ENCODE data around the gene ST6GALNAC3.
A peak's percentile ranks its signal among the peaks of the same experiment; 100 is the strongest.
"Not testable (repeated sequence)": the region's sequence is repeated elsewhere in the genome, so short reads cannot be mapped to it uniquely, and the experiment has no call there.

Gene ST6GALNAC3

DNA sequence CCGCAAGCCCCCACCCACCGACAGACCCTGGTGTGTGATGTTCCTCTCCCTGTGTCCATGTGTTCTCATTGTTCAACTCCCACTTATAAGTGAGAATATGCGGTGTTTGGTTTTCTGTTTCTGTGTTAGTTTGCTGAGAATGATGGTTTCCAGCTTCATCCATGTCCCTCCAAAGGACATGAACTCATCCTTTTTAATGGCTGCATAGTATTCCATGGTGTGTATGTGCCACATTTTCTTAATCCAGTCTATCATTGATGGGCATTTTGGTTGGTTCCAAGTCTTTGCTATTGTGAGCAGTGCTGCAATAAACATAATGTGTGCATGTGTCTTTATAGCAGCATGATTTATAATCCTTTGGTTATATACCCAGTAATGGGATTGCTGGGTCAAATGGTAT is 24.5 kb upstream of the ST6GALNAC3 start:
- not testable (repeated sequence) for H3K36me3 ChIP-seq (ENCODE audit: control insufficient read depth, insufficient read depth, low read length); H3K4me3 ChIP-seq (ENCODE audit: low read length); H3K27me3 ChIP-seq (ENCODE audit: control insufficient read depth, insufficient read depth, low read length); H3K9ac ChIP-seq (ENCODE audit: low read length); H3K4me1 ChIP-seq (ENCODE audit: control insufficient read depth, insufficient read depth, low read length); H3K9me3 ChIP-seq (ENCODE audit: control insufficient read depth, low read length)

DNA sequence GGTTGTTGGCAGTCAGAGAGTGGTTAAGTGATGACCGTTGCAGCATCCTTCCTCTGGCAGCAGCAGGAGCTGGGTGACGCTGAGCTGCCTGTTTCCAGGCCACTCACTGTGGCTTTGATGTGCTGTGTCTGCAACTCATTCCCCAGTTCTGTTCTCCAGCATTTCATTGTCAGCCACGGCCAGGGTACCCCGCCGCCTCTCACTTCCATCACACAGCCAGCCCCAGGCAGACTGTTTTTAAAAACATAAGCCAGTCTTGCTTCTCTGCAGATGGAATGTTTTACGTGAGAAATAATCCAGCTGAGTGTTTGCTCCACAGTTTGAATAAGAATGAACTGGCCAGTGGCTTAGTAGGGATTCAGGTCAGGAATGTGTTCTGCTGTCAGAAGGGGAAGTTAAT is 21.5 kb upstream of the ST6GALNAC3 start:
- Histone ChIP-seq H3K4me1 (ENCODE audit: control insufficient read depth, insufficient read depth, low read length) (no peaks in the 10 kb centered on the region), H3K4me3 (ENCODE audit: low read length) (no peak overlapping the region), H3K9me3 (ENCODE audit: control insufficient read depth, low read length) (no peaks in the 10 kb centered on the region), H3K36me3 (ENCODE audit: control insufficient read depth, insufficient read depth, low read length) (no peaks in the 10 kb centered on the region), H3K27me3 (ENCODE audit: control insufficient read depth, insufficient read depth, low read length) (no peaks in the 10 kb centered on the region), H3K9ac (ENCODE audit: low read length) (no peak overlapping the region)

DNA sequence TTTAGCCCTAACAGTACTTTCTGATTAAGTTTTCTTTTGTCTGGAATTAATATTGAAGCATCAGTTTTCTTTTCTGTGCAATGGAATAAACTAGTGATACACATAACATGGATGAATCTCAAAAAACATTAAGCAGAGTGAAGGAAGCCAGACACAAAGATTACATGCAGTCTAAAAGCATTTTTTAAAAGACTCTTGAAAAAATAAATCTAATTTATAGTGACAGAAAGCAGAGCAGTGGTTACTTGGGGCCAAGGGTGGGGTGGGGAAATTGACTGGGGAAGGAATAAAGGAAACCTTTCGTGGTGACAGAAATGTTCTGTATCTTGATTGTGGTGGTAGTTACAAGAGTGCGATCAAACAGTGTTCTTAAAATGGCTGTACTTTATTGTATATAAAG is 20.2 kb upstream of the ST6GALNAC3 start:
- H3K9me3 ChIP-seq (ENCODE audit: control insufficient read depth, low read length): no peaks in the 10 kb centered on the region

DNA sequence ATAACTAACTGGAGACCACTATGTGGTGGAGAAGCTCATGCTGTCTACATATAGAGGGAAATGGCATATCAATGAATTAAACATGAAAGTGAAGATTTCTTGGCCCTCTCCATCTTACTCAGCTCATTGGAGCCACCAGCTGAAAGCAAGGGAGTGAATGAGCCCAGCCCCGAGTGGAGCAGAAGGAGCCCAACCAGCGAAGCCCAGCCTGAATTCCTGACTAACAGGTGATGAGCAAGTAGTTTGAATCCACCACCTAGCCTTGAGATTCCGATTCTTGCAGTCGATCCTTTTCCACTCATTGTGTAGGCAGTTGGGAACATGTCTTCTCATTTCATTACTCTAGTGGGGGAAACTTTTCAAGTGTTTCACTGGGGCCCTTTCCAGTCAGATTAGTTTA is 18.6 kb upstream of the ST6GALNAC3 start:
- Histone ChIP-seq H3K9me3 (ENCODE audit: control insufficient read depth, low read length) (no peaks in the 10 kb centered on the region), H3K36me3 (ENCODE audit: control insufficient read depth, insufficient read depth, low read length) (no peaks in the 10 kb centered on the region), H3K4me3 (ENCODE audit: low read length) (no peak overlapping the region), H3K27me3 (ENCODE audit: control insufficient read depth, insufficient read depth, low read length) (no peaks in the 10 kb centered on the region), H3K9ac (ENCODE audit: low read length) (no peak overlapping the region), H3K4me1 (ENCODE audit: control insufficient read depth, insufficient read depth, low read length) (no peaks in the 10 kb centered on the region)

More for the DNA sequence above, 20.2 kb upstream of the ST6GALNAC3 start:
- Histone ChIP-seq H3K4me1 (ENCODE audit: control insufficient read depth, insufficient read depth, low read length) (no peaks in the 10 kb centered on the region), H3K36me3 (ENCODE audit: control insufficient read depth, insufficient read depth, low read length) (no peaks in the 10 kb centered on the region), H3K4me3 (ENCODE audit: low read length) (no peak overlapping the region), H3K9ac (ENCODE audit: low read length) (no peak overlapping the region), H3K27me3 (ENCODE audit: control insufficient read depth, insufficient read depth, low read length) (no peaks in the 10 kb centered on the region)

DNA sequence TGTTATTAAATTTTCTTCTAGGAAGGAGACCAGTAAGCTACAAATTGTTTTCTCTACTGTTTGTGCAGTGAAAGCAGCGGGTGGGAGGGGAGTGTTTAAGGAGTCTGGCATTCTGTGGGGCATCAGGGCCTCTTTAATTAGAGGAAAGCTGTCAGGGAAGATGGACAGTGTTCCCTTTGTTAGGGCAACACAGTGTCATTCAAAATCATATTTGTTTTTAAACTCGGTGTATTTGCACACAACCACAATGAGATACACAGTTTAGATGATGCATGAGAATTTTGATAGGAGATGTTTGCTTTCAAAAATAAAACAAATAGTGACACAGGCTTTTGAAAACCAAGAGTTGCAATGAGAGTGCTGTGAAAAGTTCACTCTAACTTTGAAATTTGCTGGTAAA is 15.1 kb upstream of the ST6GALNAC3 start:
- Histone ChIP-seq H3K9me3 (ENCODE audit: control insufficient read depth, low read length) (no peaks in the 10 kb centered on the region), H3K27me3 (ENCODE audit: control insufficient read depth, insufficient read depth, low read length) (no peaks in the 10 kb centered on the region)

DNA sequence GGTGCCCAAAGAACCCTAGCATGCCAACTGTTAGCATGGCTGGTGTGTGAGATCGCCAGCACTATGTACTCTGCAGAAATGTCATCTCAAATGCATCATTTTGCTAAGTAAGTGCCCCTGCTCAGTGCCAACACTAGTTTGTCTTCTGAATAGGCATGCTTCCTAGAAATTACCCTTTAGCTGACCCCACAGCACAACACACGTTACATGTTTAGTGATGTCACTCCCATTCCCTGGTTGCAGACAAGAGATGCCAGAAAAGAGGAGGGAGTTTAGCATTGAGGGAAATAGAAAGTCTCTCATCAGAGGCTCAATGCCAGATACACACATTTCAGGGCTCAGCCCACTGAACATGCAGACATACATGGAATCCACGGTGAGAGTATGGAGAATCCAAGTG is 9.3 kb upstream of the ST6GALNAC3 start:
- H3K36me3 ChIP-seq (ENCODE audit: control insufficient read depth, insufficient read depth, low read length): no peaks in the 10 kb centered on the region
- no peaks in the 10 kb centered on the region for H3K27me3 ChIP-seq (ENCODE audit: control insufficient read depth, insufficient read depth, low read length)
- no peak overlapping the region for H3K4me3 ChIP-seq (ENCODE audit: low read length)
- no peak overlapping the region for H3K9ac ChIP-seq (ENCODE audit: low read length)
- H3K9me3 ChIP-seq (ENCODE audit: control insufficient read depth, low read length): no peaks in the 10 kb centered on the region
- peaks cover 11% of the 10 kb centered on the region for H3K4me1 ChIP-seq (ENCODE audit: control insufficient read depth, insufficient read depth, low read length)

More for the DNA sequence above, 15.1 kb upstream of the ST6GALNAC3 start:
- no peaks in the 10 kb centered on the region for H3K36me3 ChIP-seq (ENCODE audit: control insufficient read depth, insufficient read depth, low read length)
- no peak overlapping the region for H3K9ac ChIP-seq (ENCODE audit: low read length)
- H3K4me3 ChIP-seq (ENCODE audit: low read length): no peak overlapping the region
- no peaks in the 10 kb centered on the region for H3K4me1 ChIP-seq (ENCODE audit: control insufficient read depth, insufficient read depth, low read length)

DNA sequence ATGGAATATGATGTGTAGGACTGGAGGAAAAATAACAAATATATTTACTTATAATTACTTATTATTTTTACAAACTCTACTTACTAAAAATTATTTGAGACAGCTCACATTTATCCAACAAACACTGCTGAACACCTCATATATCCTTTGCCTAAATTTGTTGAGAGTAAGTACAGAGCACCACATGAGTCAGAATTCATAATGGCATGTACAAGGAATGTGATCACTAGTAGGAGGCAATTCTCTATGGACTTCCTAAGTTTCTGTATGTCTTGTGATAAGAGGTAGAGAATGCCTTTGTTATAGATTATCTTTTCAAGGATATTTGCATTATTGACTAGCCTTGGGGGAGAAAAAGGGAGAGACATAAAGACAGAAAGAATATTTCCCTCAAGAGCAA is 8.2 kb upstream of the ST6GALNAC3 start:
- no peaks in the 10 kb centered on the region for H3K36me3 ChIP-seq (ENCODE audit: control insufficient read depth, insufficient read depth, low read length)
- no peak overlapping the region for H3K4me3 ChIP-seq (ENCODE audit: low read length)
- no peak overlapping the region for H3K9ac ChIP-seq (ENCODE audit: low read length)
- H3K27me3 ChIP-seq (ENCODE audit: control insufficient read depth, insufficient read depth, low read length): no peaks in the 10 kb centered on the region
- peaks cover 11% of the 10 kb centered on the region for H3K4me1 ChIP-seq (ENCODE audit: control insufficient read depth, insufficient read depth, low read length)
- H3K9me3 ChIP-seq (ENCODE audit: control insufficient read depth, low read length): no peaks in the 10 kb centered on the region

DNA sequence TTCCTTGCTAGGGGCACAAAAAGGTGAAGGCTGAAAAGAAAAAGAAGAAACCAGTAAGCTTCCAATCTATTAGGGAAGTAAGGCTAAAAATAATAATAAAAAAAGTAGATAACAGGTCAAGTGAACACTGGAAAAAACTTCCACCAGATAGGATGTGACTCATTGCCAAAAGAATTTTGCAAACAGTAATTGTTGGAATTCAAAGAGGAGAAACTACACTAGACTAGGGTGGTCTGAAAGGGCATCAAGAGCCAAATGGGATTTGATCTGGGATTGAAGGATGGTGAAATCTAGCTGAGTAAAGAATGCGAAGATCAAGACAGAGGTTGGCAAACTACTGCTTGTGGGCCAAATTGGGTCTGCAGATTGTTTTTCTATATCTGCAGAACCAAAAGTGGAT is 6.0 kb upstream of the ST6GALNAC3 start:
- no peaks in the 10 kb centered on the region for H3K9me3 ChIP-seq (ENCODE audit: control insufficient read depth, low read length)
- H3K36me3 ChIP-seq (ENCODE audit: control insufficient read depth, insufficient read depth, low read length): no peaks in the 10 kb centered on the region
- no peaks in the 10 kb centered on the region for H3K27me3 ChIP-seq (ENCODE audit: control insufficient read depth, insufficient read depth, low read length)
- peaks cover 11% of the 10 kb centered on the region for H3K4me1 ChIP-seq (ENCODE audit: control insufficient read depth, insufficient read depth, low read length)
- no peak overlapping the region for H3K4me3 ChIP-seq (ENCODE audit: low read length)
- no peak overlapping the region for H3K9ac ChIP-seq (ENCODE audit: low read length)

DNA sequence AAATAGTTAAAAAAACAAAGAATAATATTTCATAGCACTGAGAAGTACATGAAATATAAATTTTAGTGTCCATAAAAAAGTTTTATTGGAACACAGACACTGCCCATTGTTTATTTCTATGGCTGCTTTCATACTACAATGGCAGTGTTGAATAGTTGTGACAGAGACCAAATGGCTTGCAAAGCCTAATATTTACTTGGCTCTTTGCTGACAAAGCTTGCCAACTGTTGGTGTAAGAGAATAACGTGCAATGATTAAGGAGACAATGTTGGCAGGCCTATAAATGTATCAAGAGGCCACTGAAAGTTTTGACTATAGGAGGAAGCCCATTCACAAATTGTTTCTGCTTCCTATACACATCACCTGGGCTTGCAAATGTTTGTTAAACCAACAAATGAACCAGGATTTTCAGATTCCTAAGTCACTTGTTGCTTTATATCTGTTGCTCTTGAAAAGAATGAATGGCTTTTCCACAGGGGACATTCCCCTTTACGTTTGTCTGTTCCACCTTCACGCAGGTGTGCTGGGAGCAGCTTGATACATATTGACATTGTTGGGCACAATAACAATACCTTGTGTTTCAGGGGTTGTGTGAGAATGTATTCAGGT is 5.5 kb upstream of the ST6GALNAC3 start:
- Histone ChIP-seq H3K4me1 (ENCODE audit: control insufficient read depth, insufficient read depth, low read length) (peaks cover 14% of the 10 kb centered on the region), H3K36me3 (ENCODE audit: control insufficient read depth, insufficient read depth, low read length) (no peaks in the 10 kb centered on the region), H3K9ac (ENCODE audit: low read length) (no peak overlapping the region), H3K9me3 (ENCODE audit: control insufficient read depth, low read length) (no peaks in the 10 kb centered on the region), H3K4me3 (ENCODE audit: low read length) (no peak overlapping the region), H3K27me3 (ENCODE audit: control insufficient read depth, insufficient read depth, low read length) (no peaks in the 10 kb centered on the region)

DNA sequence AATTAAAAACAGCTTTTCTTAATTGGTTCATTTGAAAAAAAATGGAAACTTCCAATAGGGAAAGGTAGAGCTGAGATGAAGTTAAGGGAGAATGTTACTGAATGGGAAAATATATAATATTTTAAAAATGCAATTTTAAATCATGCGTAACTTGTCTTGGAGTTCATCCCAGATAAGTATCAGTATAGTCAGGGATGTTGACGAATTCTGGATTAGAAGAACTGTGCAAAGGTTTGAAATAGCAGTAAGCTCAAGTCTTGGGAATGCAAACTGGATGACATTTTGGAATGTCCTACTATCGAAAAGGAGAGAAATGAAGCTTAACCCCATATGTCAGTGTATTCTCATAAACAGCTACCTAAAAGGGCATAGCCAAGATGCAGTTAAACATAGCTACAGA is 4.0 kb upstream of the ST6GALNAC3 start:
- Histone ChIP-seq H3K4me3 (ENCODE audit: low read length) (no peak overlapping the region), H3K36me3 (ENCODE audit: control insufficient read depth, insufficient read depth, low read length) (no peaks in the 10 kb centered on the region), H3K9ac (ENCODE audit: low read length) (no peak overlapping the region), H3K9me3 (ENCODE audit: control insufficient read depth, low read length) (no peaks in the 10 kb centered on the region), H3K4me1 (ENCODE audit: control insufficient read depth, insufficient read depth, low read length) (peaks cover 23% of the 10 kb centered on the region), H3K27me3 (ENCODE audit: control insufficient read depth, insufficient read depth, low read length) (no peaks in the 10 kb centered on the region)

DNA sequence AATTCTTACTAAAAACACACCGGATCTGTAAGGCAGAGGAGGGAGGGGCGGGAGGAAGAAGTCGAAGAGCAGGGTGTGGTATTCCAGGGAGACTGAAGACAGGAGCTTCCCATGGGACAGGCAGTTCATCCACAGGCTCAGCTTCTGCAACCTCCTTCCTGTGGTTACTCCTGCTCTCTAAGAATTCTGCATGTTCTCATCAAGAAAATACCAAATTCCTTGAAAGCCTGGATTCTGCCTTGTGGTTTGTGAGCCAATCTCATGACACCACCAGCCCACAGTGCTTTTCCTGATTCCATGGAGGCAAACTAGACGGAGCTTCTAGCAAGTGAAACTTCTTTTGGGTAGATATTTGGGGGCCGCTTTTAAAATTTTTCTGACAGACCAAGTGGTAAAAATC is 1.1 kb upstream of the ST6GALNAC3 start:
- no peaks in the 10 kb centered on the region for H3K9me3 ChIP-seq (ENCODE audit: control insufficient read depth, low read length)
- peaks cover 21% of the 10 kb centered on the region for H3K4me1 ChIP-seq (ENCODE audit: control insufficient read depth, insufficient read depth, low read length)
- H3K4me3 ChIP-seq (ENCODE audit: low read length): no peak overlapping the region
- no peak overlapping the region for H3K9ac ChIP-seq (ENCODE audit: low read length)
- H3K36me3 ChIP-seq (ENCODE audit: control insufficient read depth, insufficient read depth, low read length): no peaks in the 10 kb centered on the region
- H3K27me3 ChIP-seq (ENCODE audit: control insufficient read depth, insufficient read depth, low read length): no peaks in the 10 kb centered on the region

DNA sequence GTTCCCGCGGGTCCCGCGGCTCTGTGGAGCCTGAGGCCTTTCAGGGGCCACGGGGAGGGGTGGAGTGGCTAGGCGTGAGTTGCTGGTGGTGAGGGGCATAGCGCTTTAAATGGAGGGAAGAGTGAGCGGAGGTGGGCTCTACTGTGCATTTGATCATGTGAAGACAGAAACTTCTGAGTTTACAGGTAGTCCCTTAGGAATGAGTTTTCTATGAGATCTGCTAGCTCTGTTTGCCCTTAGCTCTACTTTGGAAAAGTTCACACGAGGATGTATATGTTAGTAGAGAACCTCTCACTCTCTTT is 593 bp downstream of the ST6GALNAC3 start:
- Histone ChIP-seq H3K9ac (ENCODE audit: low read length) (peak overlapping the region; percentile 64), H3K4me1 (ENCODE audit: control insufficient read depth, insufficient read depth, low read length) (peaks cover 11% of the 10 kb centered on the region), H3K36me3 (ENCODE audit: control insufficient read depth, insufficient read depth, low read length) (no peaks in the 10 kb centered on the region), H3K9me3 (ENCODE audit: control insufficient read depth, low read length) (no peaks in the 10 kb centered on the region), H3K4me3 (ENCODE audit: low read length) (peak overlapping the region; percentile 90), H3K27me3 (ENCODE audit: control insufficient read depth, insufficient read depth, low read length) (no peaks in the 10 kb centered on the region)

DNA sequence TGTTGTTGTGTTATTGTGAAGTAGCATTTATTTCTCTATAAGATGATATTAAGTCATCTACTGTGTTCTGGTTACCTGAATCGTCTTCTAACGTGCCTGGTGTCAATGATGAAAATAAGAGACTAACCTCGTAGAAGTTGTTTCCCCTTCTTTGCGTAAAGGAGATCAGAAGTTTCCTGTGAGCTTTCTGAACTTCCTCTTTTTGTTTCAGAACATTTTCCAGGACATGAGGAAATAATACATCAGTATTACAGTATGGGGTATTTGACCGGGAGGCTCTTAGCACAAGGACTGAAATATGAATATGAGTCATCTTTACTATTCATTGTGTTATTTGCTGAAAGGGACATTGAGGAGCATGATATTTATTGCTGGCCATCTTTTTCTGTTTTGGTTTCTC is 1.3 kb downstream of the ST6GALNAC3 start:
- Histone ChIP-seq H3K9me3 (ENCODE audit: control insufficient read depth, low read length) (no peaks in the 10 kb centered on the region), H3K36me3 (ENCODE audit: control insufficient read depth, insufficient read depth, low read length) (no peaks in the 10 kb centered on the region), H3K27me3 (ENCODE audit: control insufficient read depth, insufficient read depth, low read length) (no peaks in the 10 kb centered on the region), H3K4me3 (ENCODE audit: low read length) (no peak overlapping the region), H3K9ac (ENCODE audit: low read length) (no peak overlapping the region), H3K4me1 (ENCODE audit: control insufficient read depth, insufficient read depth, low read length) (peaks cover 11% of the 10 kb centered on the region)

Measured in mucosa of stomach (tissue), 1 donor.